ENCODE data around the gene PPFIA2. TPM values are rescaled to one million over a fixed set of nuclear protein-coding genes. Genes with fewer than 3 reads are reported as not detected.

Gene PPFIA2
- total RNA-seq, 1 experiment from 2014 or later = not detected

- no peak overlapping the region for H2AFZ ChIP-seq (ENCODE audit: low read length)
- no peak overlapping the region for H3K4me3 ChIP-seq (ENCODE audit: low read length)
- H3K27ac ChIP-seq (ENCODE audit: low read length) = no peak overlapping the region
- no peaks in the 10 kb centered on the region for H3K79me2 ChIP-seq (ENCODE audit: low read length)
- intact Hi-C loops (cut with micrococcal nuclease) = no loop called here
- no peak for TF ChIP-seq CTCF (conservative IDR thresholded peaks at IDR 0.05; ENCODE audit: low read depth, low read length)
- TF ChIP-seq EZH2 (IDR thresholded peaks at IDR 0.05; ENCODE audit: low read length, unreplicated experiment) = no peak
- no peak for TF ChIP-seq EZH2phosphoT487 (IDR thresholded peaks at IDR 0.05; ENCODE audit: borderline replicate concordance, low read length)
- no peak overlapping the region for H3K9ac ChIP-seq (ENCODE audit: low read length)
- no peaks in the 10 kb centered on the region; the same call in 1 of the 2 replicates for H3K9me3 ChIP-seq (ENCODE audit: low read length)
- ATAC-seq (no peak), DNase-seq (no peak)
- H3K4me2 ChIP-seq (ENCODE audit: low read length) = no peak overlapping the region
- no peaks in the 10 kb centered on the region for H4K20me1 ChIP-seq (ENCODE audit: low read length)
- no TSS peak for BruUV-seq (replicated peaks)
- ChIA-PET CTCF (no interaction called here), POLR2A (ENCODE audit: unreplicated experiment) (no interaction called here)
- no peaks in the 10 kb centered on the region for H3K27me3 ChIP-seq (ENCODE audit: low read length)
- H3K36me3 ChIP-seq (ENCODE audit: low read depth, low read length) = no peaks in the 10 kb centered on the region
- H3K4me1 ChIP-seq (ENCODE audit: insufficient read depth, low read length) = no peaks in the 10 kb centered on the region
- H3K9me2 ChIP-seq (replicated peaks; ENCODE audit: low read length) = no peaks in the 10 kb centered on the region
- no peaks in the 10 kb centered on the region for H3F3A ChIP-seq (ENCODE audit: low read length, unreplicated experiment)
These were observed 427.1 kb downstream of the PPFIA2 start for GRCh38 chr12:81332054-81332453.

GRCh38 chr12:81330480-81330879, 428.7 kb downstream of the PPFIA2 start:
- ChIA-PET CTCF (no interaction called here), POLR2A (ENCODE audit: unreplicated experiment) (no interaction called here)
- no peaks in the 10 kb centered on the region for H3K36me3 ChIP-seq (ENCODE audit: low read depth, low read length)
- ATAC-seq = no peak
- no peak overlapping the region for H2AFZ ChIP-seq (ENCODE audit: low read length)
- TF ChIP-seq EZH2 (IDR thresholded peaks at IDR 0.05; ENCODE audit: low read length, unreplicated experiment) = no peak
- no peak; the same call in 1 of the 2 replicates for TF ChIP-seq CTCF (conservative IDR thresholded peaks at IDR 0.05; ENCODE audit: low read depth, low read length)
- no peak for TF ChIP-seq EZH2phosphoT487 (IDR thresholded peaks at IDR 0.05; ENCODE audit: borderline replicate concordance, low read length)
- H3K4me2 ChIP-seq (ENCODE audit: low read length) = no peak overlapping the region
- H3K27ac ChIP-seq (ENCODE audit: low read length) = no peak overlapping the region
- H3K4me3 ChIP-seq (ENCODE audit: low read length) = no peak overlapping the region
- H3K4me1 ChIP-seq (ENCODE audit: insufficient read depth, low read length) = no peaks in the 10 kb centered on the region
- H4K20me1 ChIP-seq (ENCODE audit: low read length) = no peaks in the 10 kb centered on the region
- intact Hi-C loops (cut with micrococcal nuclease) = no loop called here
- H3K27me3 ChIP-seq (ENCODE audit: low read length) = no peaks in the 10 kb centered on the region
- H3F3A ChIP-seq (ENCODE audit: low read length, unreplicated experiment) = no peaks in the 10 kb centered on the region
- no peak overlapping the region for H3K9ac ChIP-seq (ENCODE audit: low read length)
- BruUV-seq (replicated peaks) = no TSS peak
- H3K9me2 ChIP-seq (replicated peaks; ENCODE audit: low read length) = no peaks in the 10 kb centered on the region
- H3K79me2 ChIP-seq (ENCODE audit: low read length) = no peaks in the 10 kb centered on the region
- no peaks in the 10 kb centered on the region; the same call in 1 of the 2 replicates for H3K9me3 ChIP-seq (ENCODE audit: low read length)
- no peak for DNase-seq

GRCh38 chr12:81329085-81329484, 430.1 kb downstream of the PPFIA2 start:
- Histone ChIP-seq H3K4me2 (ENCODE audit: low read length) (no peak overlapping the region), H3K27ac (ENCODE audit: low read length) (no peak overlapping the region), H2AFZ (ENCODE audit: low read length) (no peak overlapping the region), H3K9me2 (replicated peaks; ENCODE audit: low read length) (no peaks in the 10 kb centered on the region), H3K4me1 (ENCODE audit: insufficient read depth, low read length) (no peaks in the 10 kb centered on the region), H3K4me3 (ENCODE audit: low read length) (no peak overlapping the region), H3F3A (ENCODE audit: low read length, unreplicated experiment) (no peaks in the 10 kb centered on the region), H3K9ac (ENCODE audit: low read length) (no peak overlapping the region), H4K20me1 (ENCODE audit: low read length) (no peaks in the 10 kb centered on the region), H3K9me3 (ENCODE audit: low read length) (no peaks in the 10 kb centered on the region), H3K79me2 (ENCODE audit: low read length) (no peaks in the 10 kb centered on the region), H3K27me3 (ENCODE audit: low read length) (no peaks in the 10 kb centered on the region), H3K36me3 (ENCODE audit: low read depth, low read length) (no peaks in the 10 kb centered on the region)
- ChIA-PET POLR2A (ENCODE audit: unreplicated experiment) (no interaction called here), CTCF (no interaction called here)
- no TSS peak for BruUV-seq (replicated peaks)
- peak; percentile 56 for TF ChIP-seq CTCF (conservative IDR thresholded peaks at IDR 0.05; ENCODE audit: low read depth, low read length)
- no peak for TF ChIP-seq EZH2phosphoT487 (IDR thresholded peaks at IDR 0.05; ENCODE audit: borderline replicate concordance, low read length)
- peak; percentile 7 for DNase-seq
- ATAC-seq = no peak
- intact Hi-C loops (cut with micrococcal nuclease) = no loop called here

Data from PC-3 (cell line).